WTC11 (cell line): Measurements from ENCODE around the gene UNCX. TPM values are rescaled to one million over a fixed set of nuclear protein-coding genes. Genes with fewer than 3 reads are reported as not detected.
A peak's percentile ranks its signal among the peaks of the same experiment; 100 is the strongest.

Experiments
- ATAC-seq: fragments of 200-7000 bp; cut with Tn5 transposase; 2 replicates; pipeline ENCODE4 v1.10.0; 2021; ENCODE audit warnings: mild to moderate bottlenecking, moderate library complexity
- CTCF ChIA-PET: fragments of 300-600 bp; sonication (Branson Sonifier 250); formaldehyde crosslinking; loops from one replicate; lab custom pipeline; 2021; ENCODE audit warnings: antibody characterized with exemption; lab: Charles Lee
- POLR2A ChIA-PET: fragments of 350-600 bp; sonication (Branson Sonifier 250); formaldehyde crosslinking; loops from one replicate; lab custom pipeline; 2021; ENCODE audit warnings: antibody characterized with exemption; lab: Charles Lee
- DNase-seq: peaks from one replicate; pipeline ENCODE4 v3.0.0; 2021; ENCODE audit warnings: low spot score
- H3K27ac Mint-ChIP-seq: 2 replicates; pipeline ENCODE4 v1.8.0; 2021; ENCODE audit warnings: mixed read lengths
- H3K27me3 Mint-ChIP-seq: 2 replicates; pipeline ENCODE4 v1.8.0; 2021; ENCODE audit warnings: low read depth, mild to moderate bottlenecking, moderate library complexity, mixed read lengths
- H3K36me3 Mint-ChIP-seq: 2 replicates; pipeline ENCODE4 v1.8.0; 2021; ENCODE audit warnings: mixed read lengths
- H3K4me1 Mint-ChIP-seq: 2 replicates; pipeline ENCODE4 v1.8.0; 2022; ENCODE audit warnings: mixed read lengths
- H3K4me3 Mint-ChIP-seq: 2 replicates; pipeline ENCODE4 v1.8.0; 2021; ENCODE audit warnings: mild to moderate bottlenecking, moderate library complexity, mixed read lengths
- H3K9me3 Mint-ChIP-seq: 2 replicates; pipeline ENCODE4 v1.8.0; 2021; ENCODE audit warnings: mixed read lengths
- ATF1 ChIP-seq: sonication (generic); formaldehyde crosslinking; IDR thresholded peaks from 2 replicates; pipeline ENCODE4 v1.8.1; 2023; ENCODE audit warnings: mild to moderate bottlenecking, moderate library complexity, missing genetic modification reagents
- CTCF ChIP-seq: fragments of 200-600 bp; IDR thresholded peaks from 2 replicates; pipeline ENCODE4 v1.8.0; 2022; ENCODE audit warnings: antibody characterized with exemption
- E2F5 ChIP-seq: sonication (generic); formaldehyde crosslinking; IDR thresholded peaks from 2 replicates; pipeline ENCODE4 v1.8.1; 2022; ENCODE audit warnings: mild to moderate bottlenecking, moderate library complexity, missing genetic modification reagents
- ELF4 ChIP-seq: sonication (generic); formaldehyde crosslinking; IDR thresholded peaks from 2 replicates; pipeline ENCODE4 v1.8.1; 2022; ENCODE audit warnings: low read depth, mild to moderate bottlenecking, moderate library complexity, missing genetic modification reagents
- FOXP1 ChIP-seq: sonication (generic); formaldehyde crosslinking; IDR thresholded peaks from 2 replicates; pipeline ENCODE4 v1.8.0; 2022; ENCODE audit warnings: missing genetic modification reagents, mild to moderate bottlenecking, moderate library complexity, borderline replicate concordance
- GABPB1 ChIP-seq: sonication (generic); formaldehyde crosslinking; IDR thresholded peaks from 2 replicates; pipeline ENCODE4 v1.8.1; 2023; ENCODE audit warnings: mild to moderate bottlenecking, missing genetic modification reagents
- HMGA2 ChIP-seq: fragments of 250-450 bp; sonication (Bioruptor Pico); IDR thresholded peaks from 2 replicates; pipeline ENCODE4 v1.4.0; 2021; ENCODE audit warnings: mild to moderate bottlenecking, moderate library complexity
- HMGXB4 ChIP-seq: sonication (generic); formaldehyde crosslinking; IDR thresholded peaks from 2 replicates; pipeline ENCODE4 v1.8.1; 2023; ENCODE audit warnings: mild to moderate bottlenecking, moderate library complexity, missing genetic modification reagents
- JAZF1 ChIP-seq: fragments of 250-450 bp; sonication (Bioruptor Pico); IDR thresholded peaks from 2 replicates; pipeline ENCODE4 v1.9.0; 2021; ENCODE audit warnings: moderate library complexity, mild to moderate bottlenecking, inconsistent platforms
- KAT7 ChIP-seq: sonication (generic); formaldehyde crosslinking; IDR thresholded peaks from 2 replicates; pipeline ENCODE4 v1.8.1; 2023; ENCODE audit warnings: missing genetic modification reagents, mild to moderate bottlenecking, borderline replicate concordance
- MXD4 ChIP-seq: fragments of 250-450 bp; sonication (Bioruptor Pico); IDR thresholded peaks from 2 replicates; pipeline ENCODE4 v1.8.0; 2021; ENCODE audit warnings: mild to moderate bottlenecking, moderate library complexity, borderline replicate concordance
- MYBL2 ChIP-seq: sonication (generic); formaldehyde crosslinking; IDR thresholded peaks from 2 replicates; pipeline ENCODE4 v1.8.1; 2023; ENCODE audit warnings: mild to moderate bottlenecking, moderate library complexity, missing genetic modification reagents
- NFE2L1 ChIP-seq: sonication (generic); formaldehyde crosslinking; IDR thresholded peaks from 2 replicates; pipeline ENCODE4 v1.8.1; 2023; ENCODE audit warnings: missing genetic modification reagents
- NFYB ChIP-seq: sonication (generic); formaldehyde crosslinking; conservative IDR thresholded peaks from 2 replicates; pipeline ENCODE4 v1.8.0; 2022; ENCODE audit warnings: low read depth, missing genetic modification reagents
- PRDM15 ChIP-seq: sonication (generic); formaldehyde crosslinking; IDR thresholded peaks from 2 replicates; pipeline ENCODE4 v1.8.0; 2022; ENCODE audit warnings: missing genetic modification reagents
- RELA ChIP-seq: sonication (generic); formaldehyde crosslinking; IDR thresholded peaks from 2 replicates; pipeline ENCODE4 v1.8.1; 2022; ENCODE audit warnings: missing genetic modification reagents, mild to moderate bottlenecking, borderline replicate concordance
- TCF7 ChIP-seq: sonication (generic); formaldehyde crosslinking; IDR thresholded peaks from 2 replicates; pipeline ENCODE4 v1.8.0; 2022; ENCODE audit warnings: mild to moderate bottlenecking, low read depth, missing genetic modification reagents, moderate library complexity
- TEAD4 ChIP-seq: sonication (generic); formaldehyde crosslinking; IDR thresholded peaks from 2 replicates; pipeline ENCODE4 v1.8.0; 2022; ENCODE audit warnings: mild to moderate bottlenecking, missing genetic modification reagents
- ZBTB43 ChIP-seq: sonication (generic); formaldehyde crosslinking; IDR thresholded peaks from 2 replicates; pipeline ENCODE4 v1.8.1; 2023; ENCODE audit warnings: mild to moderate bottlenecking, missing genetic modification reagents
- ZNF219 ChIP-seq: sonication (generic); formaldehyde crosslinking; IDR thresholded peaks from 2 replicates; pipeline ENCODE4 v1.8.0; 2023; ENCODE audit warnings: missing genetic modification reagents, mild to moderate bottlenecking, borderline replicate concordance
- ZNF416 ChIP-seq: fragments of 250-450 bp; sonication (Bioruptor Pico); IDR thresholded peaks from 2 replicates; pipeline ENCODE4 v1.9.0; 2021; ENCODE audit warnings: mild to moderate bottlenecking, inconsistent platforms
- total RNA-seq: library from RNA; stranded (reverse); gene quantifications from 3 replicates; pipeline ENCODE4 v1.2.3, GENCODE V29; 2021

UNCX gene
- total RNA-seq, 1 experiment from 2014 or later = not detected

GRCh38 chr7:1197997-1198625, 34.6 kb upstream of the UNCX start:
- no peaks in the 10 kb centered on the region for H3K9me3 Mint-ChIP-seq
- TF ChIP-seq NFYB (no peak), HMGA2 (CRISPR knock-in tag) (peak; percentile 86)
- TF ChIP-seq, all 79 proteins: peak for 1

GRCh38 chr7:1200045-1200444, 32.6 kb upstream of the UNCX start:
- POLR2A ChIA-PET = interaction anchor here (0.6 kb wide), 1 partner anchor 10 kb away, joined by 3 read pairs; no protein-coding TSS in a partner anchor
- ATAC-seq (no peak), DNase-seq (no peak)
- Mint-ChIP-seq H3K4me3 (no peak overlapping the region), H3K27me3 (no peaks in the 10 kb centered on the region; the same call in 1 of the 2 replicates), H3K27ac (no peak overlapping the region), H3K4me1 (no peaks in the 10 kb centered on the region), H3K36me3 (no peaks in the 10 kb centered on the region), H3K9me3 (no peaks in the 10 kb centered on the region)
- no peak for TF ChIP-seq MYBL2 (CRISPR knock-in tag)
- no peak for TF ChIP-seq GABPB1
- TF ChIP-seq JAZF1 = no peak
- TF ChIP-seq ZBTB43 (CRISPR knock-in tag) = no peak
- no peak for TF ChIP-seq HMGXB4 (CRISPR knock-in tag)
- no peak for TF ChIP-seq MXD4 (CRISPR knock-in tag)
- TF ChIP-seq CTCF = no peak
- CTCF ChIA-PET = interaction anchor here (1.9 kb wide), 1 partner anchor 17 kb away, joined by 8 read pairs; no protein-coding TSS in a partner anchor

More at GRCh38 chr7:1197997-1198625, 34.6 kb upstream of the UNCX start:
- H3K4me3 Mint-ChIP-seq = no peak overlapping the region
- DNase-seq (no peak), ATAC-seq (no peak)
- no peaks in the 10 kb centered on the region; the same call in 1 of the 2 replicates for H3K27me3 Mint-ChIP-seq
- ChIA-PET CTCF (interaction anchor here (1.4 kb wide), 1 partner anchor 15 kb away, joined by 3 read pairs; no protein-coding TSS in a partner anchor), POLR2A (no interaction called here)
- no peaks in the 10 kb centered on the region for H3K4me1 Mint-ChIP-seq
- no peak overlapping the region for H3K27ac Mint-ChIP-seq
- no peaks in the 10 kb centered on the region for H3K36me3 Mint-ChIP-seq

GRCh38 chr7:1201916-1202315, 30.8 kb upstream of the UNCX start:
- ChIA-PET CTCF (interaction anchor here (0.6 to 1.9 kb wide), 3 partner anchors 19 to 167 kb away, joined by 3 to 8 read pairs (median 3); no protein-coding TSS in a partner anchor), POLR2A (interaction anchor here (0.5 to 0.7 kb wide), 2 partner anchors 16 to 66 kb away, joined by 3 to 6 read pairs; no protein-coding TSS in a partner anchor)
- Mint-ChIP-seq H3K4me3 (no peak overlapping the region), H3K9me3 (no peaks in the 10 kb centered on the region), H3K36me3 (no peaks in the 10 kb centered on the region), H3K4me1 (no peaks in the 10 kb centered on the region), H3K27me3 (no peaks in the 10 kb centered on the region), H3K27ac (no peak overlapping the region)
- DNase-seq = no peak
- no peak for ATAC-seq
- TF ChIP-seq PRDM15 (no peak), E2F5 (CRISPR knock-in tag) (no peak), MXD4 (CRISPR knock-in tag) (no peak), ELF4 (no peak), TCF7 (no peak), MYBL2 (CRISPR knock-in tag) (no peak), KAT7 (no peak), RELA (no peak), ZNF219 (CRISPR knock-in tag) (no peak), FOXP1 (CRISPR knock-in tag) (no peak), ATF1 (CRISPR knock-in tag) (no peak), NFE2L1 (CRISPR knock-in tag) (no peak), ZNF416 (CRISPR knock-in tag) (no peak), JAZF1 (no peak), TEAD4 (CRISPR knock-in tag) (no peak)
